ENCODE data around the gene FRMD4B. TPM values are rescaled to one million over a fixed set of nuclear protein-coding genes. Genes with fewer than 3 reads are reported as not detected.

The FRMD4B gene
- total and polyA plus RNA-seq, 10 of the 15 experiments (the other 5 are each of a cell fraction or from before 2014, with no cell fraction given) = 3.9 to 11.4 (median 8.0) TPM

DNA sequence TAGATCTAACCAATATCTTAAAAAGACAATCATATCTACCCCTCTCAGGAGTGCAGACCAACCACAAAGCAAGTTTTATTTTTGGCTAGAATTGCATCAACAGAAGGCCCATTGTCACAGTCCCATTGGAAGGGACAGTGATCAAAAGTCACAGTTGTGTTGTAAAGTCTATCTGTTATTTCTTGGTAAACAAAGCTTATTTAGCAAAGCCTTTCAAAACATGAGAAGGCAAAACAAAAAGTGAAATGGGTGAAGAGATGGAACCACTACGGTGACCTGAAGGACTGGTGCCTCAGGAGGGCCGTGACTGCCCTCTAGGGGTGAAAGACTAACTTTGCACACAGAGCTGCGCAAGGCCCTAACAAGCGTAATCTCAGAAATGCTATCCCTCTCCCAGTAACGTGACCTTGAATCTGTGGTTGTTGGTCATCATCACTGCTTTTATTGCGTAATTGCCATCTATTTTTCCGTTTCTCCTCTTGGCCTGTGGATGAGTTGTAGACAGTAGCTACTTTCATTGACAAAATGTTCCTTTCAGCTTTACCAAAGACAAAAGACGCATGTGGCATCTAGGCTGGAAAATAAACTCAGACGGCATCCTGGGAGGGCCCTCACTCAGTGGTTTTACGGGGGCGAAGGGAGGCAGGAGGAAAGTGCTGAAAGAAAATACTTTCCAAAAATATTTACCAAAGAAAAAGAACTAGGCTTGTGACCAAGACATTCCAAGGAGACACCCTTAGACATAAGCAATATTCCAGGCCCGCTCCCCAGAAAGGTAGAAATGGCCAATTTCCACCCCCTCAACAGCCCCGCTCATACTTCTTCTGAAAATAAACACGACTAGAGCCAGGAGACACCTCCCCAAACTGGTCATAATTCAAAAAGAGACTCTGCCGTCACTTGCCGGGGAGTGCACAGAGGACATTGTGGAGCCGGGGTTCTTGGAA, 79.4 kb downstream of the FRMD4B start:
- no peaks in the 10 kb centered on the region for H3K9me3 ChIP-seq (replicated peaks; ENCODE audit: control insufficient read depth, insufficient read depth, low read length)
- BruUV-seq (replicated peaks) = no TSS peak
- no peak overlapping the region for H3K4me3 ChIP-seq
- intact Hi-C loops (cut with micrococcal nuclease; ENCODE audit: unreplicated experiment) (loop anchor here (1.0 to 10.0 kb wide), 5 partner anchors 121 to 365 kb away; partner anchors contain the start of gene EOGT), in situ Hi-C loops (cut with MboI) (loop anchor here (5.0 kb wide), 1 partner anchor 144 kb away; no protein-coding TSS in a partner anchor)
- H3K36me3 ChIP-seq (ENCODE audit: control insufficient read depth in 2 of 2, insufficient read depth in 2 of 2, low read length in 1 of 2) = no peaks in the 10 kb centered on the region
- POLR2A ChIA-PET = interaction anchor here (0.8 to 1.7 kb wide), 4 partner anchors 96 to 147 kb away, joined by 3 to 7 read pairs (median 4); no protein-coding TSS in a partner anchor
- peak; percentile 97 for FAIRE-seq
- CTCF ChIA-PET = interaction anchor here (0.6 to 16.1 kb wide), 58 partner anchors 11 to 413 kb away, joined by 3 to 625 read pairs (median 5); partner anchors contain the start of genes LMOD3 and TMF1
- H2AFZ ChIP-seq (ENCODE audit: control insufficient read depth, low read depth, low read length) = peak overlapping the region; percentile 86
- H3K79me2 ChIP-seq (ENCODE audit: control insufficient read depth, insufficient read depth, low read length) = no peaks in the 10 kb centered on the region
- no peaks in the 10 kb centered on the region for H3K4me1 ChIP-seq (ENCODE audit: control insufficient read depth, insufficient read depth, low read length)
- H4K20me1 ChIP-seq (ENCODE audit: control insufficient read depth, insufficient read depth) = no peaks in the 10 kb centered on the region
- peak; percentile 98 for ATAC-seq
- SMC1A ChIA-PET (ENCODE audit: uncharacterized antibody, unreplicated experiment) = interaction anchor here (0.6 to 10.7 kb wide), 46 partner anchors 11 to 629 kb away, joined by 3 to 505 read pairs (median 8); partner anchors contain the start of gene LMOD3
- no peak overlapping the region for H3K9ac ChIP-seq (ENCODE audit: control insufficient read depth, insufficient read depth, low read length)
- peak overlapping the region; percentile 84 for H3K4me2 ChIP-seq (ENCODE audit: control insufficient read depth, insufficient read depth)
- 27% methylated on average over 17 of the region's 17 CpGs for WGBS (ENCODE audit: insufficient coverage, insufficient replicate concordance, low lambda C conversion rate, missing lambda C conversion rate)
- no peak for DNase-seq (ENCODE audit: low read depth, low spot score)
- no peak overlapping the region for H3K27ac ChIP-seq (ENCODE audit: control insufficient read depth, insufficient read depth)
- no peaks in the 10 kb centered on the region for H3K27me3 ChIP-seq (replicated peaks in 1 of 2; ENCODE audit: control insufficient read depth in 2 of 2, insufficient read depth in 2 of 2, low read length in 1 of 2)
- RAD21 ChIA-PET (ENCODE audit: unreplicated experiment) = interaction anchor here (0.6 to 10.6 kb wide), 42 partner anchors 8 to 365 kb away, joined by 3 to 379 read pairs (median 6); no protein-coding TSS in a partner anchor
- TF ChIP-seq, protein P1, sequence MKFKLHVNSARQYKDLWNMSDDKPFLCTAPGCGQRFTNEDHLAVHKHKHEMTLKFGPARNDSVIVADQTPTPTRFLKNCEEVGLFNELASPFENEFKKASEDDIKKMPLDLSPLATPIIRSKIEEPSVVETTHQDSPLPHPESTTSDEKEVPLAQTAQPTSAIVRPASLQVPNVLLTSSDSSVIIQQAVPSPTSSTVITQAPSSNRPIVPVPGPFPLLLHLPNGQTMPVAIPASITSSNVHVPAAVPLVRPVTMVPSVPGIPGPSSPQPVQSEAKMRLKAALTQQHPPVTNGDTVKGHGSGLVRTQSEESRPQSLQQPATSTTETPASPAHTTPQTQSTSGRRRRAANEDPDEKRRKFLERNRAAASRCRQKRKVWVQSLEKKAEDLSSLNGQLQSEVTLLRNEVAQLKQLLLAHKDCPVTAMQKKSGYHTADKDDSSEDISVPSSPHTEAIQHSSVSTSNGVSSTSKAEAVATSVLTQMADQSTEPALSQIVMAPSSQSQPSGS (IDR thresholded peaks at IDR 0.05; ENCODE audit: low read length) = no peak
- TF ChIP-seq, protein P2, sequence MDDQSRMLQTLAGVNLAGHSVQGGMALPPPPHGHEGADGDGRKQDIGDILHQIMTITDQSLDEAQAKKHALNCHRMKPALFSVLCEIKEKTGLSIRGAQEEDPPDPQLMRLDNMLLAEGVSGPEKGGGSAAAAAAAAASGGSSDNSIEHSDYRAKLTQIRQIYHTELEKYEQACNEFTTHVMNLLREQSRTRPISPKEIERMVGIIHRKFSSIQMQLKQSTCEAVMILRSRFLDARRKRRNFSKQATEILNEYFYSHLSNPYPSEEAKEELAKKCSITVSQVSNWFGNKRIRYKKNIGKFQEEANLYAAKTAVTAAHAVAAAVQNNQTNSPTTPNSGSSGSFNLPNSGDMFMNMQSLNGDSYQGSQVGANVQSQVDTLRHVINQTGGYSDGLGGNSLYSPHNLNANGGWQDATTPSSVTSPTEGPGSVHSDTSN (IDR thresholded peaks at IDR 0.05; ENCODE audit: insufficient replicate concordance, low read depth, low read length) = no peak
- no peak for TF ChIP-seq ZZZ3 (IDR thresholded peaks at IDR 0.05; ENCODE audit: control insufficient read depth, insufficient read length, low read depth)
- TF ChIP-seq MEF2B (IDR thresholded peaks at IDR 0.05; ENCODE audit: partially characterized antibody, poor library complexity, severe bottlenecking) = no peak
- TF ChIP-seq SRF (IDR thresholded peaks at IDR 0.05; ENCODE audit: low read depth in 2 of 2, low read length in 2 of 2) = no peak
- TF ChIP-seq ZNF24 (IDR thresholded peaks at IDR 0.05) = no peak
- TF ChIP-seq, protein P3, sequence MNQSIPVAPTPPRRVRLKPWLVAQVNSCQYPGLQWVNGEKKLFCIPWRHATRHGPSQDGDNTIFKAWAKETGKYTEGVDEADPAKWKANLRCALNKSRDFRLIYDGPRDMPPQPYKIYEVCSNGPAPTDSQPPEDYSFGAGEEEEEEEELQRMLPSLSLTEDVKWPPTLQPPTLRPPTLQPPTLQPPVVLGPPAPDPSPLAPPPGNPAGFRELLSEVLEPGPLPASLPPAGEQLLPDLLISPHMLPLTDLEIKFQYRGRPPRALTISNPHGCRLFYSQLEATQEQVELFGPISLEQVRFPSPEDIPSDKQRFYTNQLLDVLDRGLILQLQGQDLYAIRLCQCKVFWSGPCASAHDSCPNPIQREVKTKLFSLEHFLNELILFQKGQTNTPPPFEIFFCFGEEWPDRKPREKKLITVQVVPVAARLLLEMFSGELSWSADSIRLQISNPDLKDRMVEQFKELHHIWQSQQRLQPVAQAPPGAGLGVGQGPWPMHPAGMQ (IDR thresholded peaks at IDR 0.05; ENCODE audit: borderline replicate concordance) = no peak
- TF ChIP-seq, protein P4, sequence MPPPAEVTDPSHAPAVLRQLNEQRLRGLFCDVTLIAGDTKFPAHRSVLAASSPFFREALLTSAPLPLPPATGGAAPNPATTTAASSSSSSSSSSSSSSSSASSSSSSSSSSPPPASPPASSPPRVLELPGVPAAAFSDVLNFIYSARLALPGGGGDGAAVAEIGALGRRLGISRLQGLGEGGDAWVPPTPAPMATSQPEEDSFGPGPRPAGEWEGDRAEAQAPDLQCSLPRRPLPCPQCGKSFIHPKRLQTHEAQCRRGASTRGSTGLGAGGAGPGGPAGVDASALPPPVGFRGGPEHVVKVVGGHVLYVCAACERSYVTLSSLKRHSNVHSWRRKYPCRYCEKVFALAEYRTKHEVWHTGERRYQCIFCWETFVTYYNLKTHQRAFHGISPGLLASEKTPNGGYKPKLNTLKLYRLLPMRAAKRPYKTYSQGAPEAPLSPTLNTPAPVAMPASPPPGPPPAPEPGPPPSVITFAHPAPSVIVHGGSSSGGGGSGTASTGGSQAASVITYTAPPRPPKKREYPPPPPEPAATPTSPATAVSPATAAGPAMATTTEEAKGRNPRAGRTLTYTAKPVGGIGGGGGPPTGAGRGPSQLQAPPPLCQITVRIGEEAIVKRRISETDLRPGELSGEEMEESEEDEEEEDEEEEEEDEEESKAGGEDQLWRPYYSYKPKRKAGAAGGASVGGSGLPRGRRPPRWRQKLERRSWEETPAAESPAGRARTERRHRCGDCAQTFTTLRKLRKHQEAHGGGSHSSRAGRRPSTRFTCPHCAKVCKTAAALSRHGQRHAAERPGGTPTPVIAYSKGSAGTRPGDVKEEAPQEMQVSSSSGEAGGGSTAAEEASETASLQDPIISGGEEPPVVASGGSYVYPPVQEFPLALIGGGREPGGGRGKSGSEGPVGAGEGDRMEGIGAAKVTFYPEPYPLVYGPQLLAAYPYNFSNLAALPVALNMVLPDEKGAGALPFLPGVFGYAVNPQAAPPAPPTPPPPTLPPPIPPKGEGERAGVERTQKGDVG (CRISPR knock-in tag; IDR thresholded peaks at IDR 0.05) = no peak
- TF ChIP-seq NFIC (IDR thresholded peaks at IDR 0.05; ENCODE audit: low read depth, low read length) = no peak
- TF ChIP-seq, protein P5, sequence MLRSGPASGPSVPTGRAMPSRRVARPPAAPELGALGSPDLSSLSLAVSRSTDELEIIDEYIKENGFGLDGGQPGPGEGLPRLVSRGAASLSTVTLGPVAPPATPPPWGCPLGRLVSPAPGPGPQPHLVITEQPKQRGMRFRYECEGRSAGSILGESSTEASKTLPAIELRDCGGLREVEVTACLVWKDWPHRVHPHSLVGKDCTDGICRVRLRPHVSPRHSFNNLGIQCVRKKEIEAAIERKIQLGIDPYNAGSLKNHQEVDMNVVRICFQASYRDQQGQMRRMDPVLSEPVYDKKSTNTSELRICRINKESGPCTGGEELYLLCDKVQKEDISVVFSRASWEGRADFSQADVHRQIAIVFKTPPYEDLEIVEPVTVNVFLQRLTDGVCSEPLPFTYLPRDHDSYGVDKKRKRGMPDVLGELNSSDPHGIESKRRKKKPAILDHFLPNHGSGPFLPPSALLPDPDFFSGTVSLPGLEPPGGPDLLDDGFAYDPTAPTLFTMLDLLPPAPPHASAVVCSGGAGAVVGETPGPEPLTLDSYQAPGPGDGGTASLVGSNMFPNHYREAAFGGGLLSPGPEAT (IDR thresholded peaks at IDR 0.05; ENCODE audit: low read depth) = no peak
- peak; percentile 33; the same call in 1 of the 2 replicates for TF ChIP-seq RUNX3 (IDR thresholded peaks at IDR 0.05; ENCODE audit: low read length)
- TF ChIP-seq NR2F1 (conservative IDR thresholded peaks at IDR 0.05) = no peak
